Bronchial epithelial cell (primary cell): ENCODE data around the gene A3GALT2. TPM values are rescaled to one million over a fixed set of nuclear protein-coding genes. Genes with fewer than 3 reads are reported as not detected.
A peak's percentile ranks its signal among the peaks of the same experiment; 100 is the strongest.

Source experiments
- DNase-seq: peaks from one replicate; pipeline ENCODE4 v3.0.0-alpha.2; 2010; ENCODE audit warnings: low read depth
- FAIRE-seq: peaks from 2 replicates; lab custom pipeline; 2011; peaks lifted over from hg19 to GRCh38; lab: Jason Lieb, UNC
- H3K27me3 ChIP-seq: 2 replicates; pipeline ENCODE4 v1.5.1; 2011; ENCODE audit warnings: low read length; ENCODE audit not compliant: control insufficient read depth, insufficient read depth
- H3K36me3 ChIP-seq: 2 replicates; pipeline ENCODE4 v1.5.1; 2011; ENCODE audit warnings: low read length; ENCODE audit not compliant: control insufficient read depth, insufficient read depth
- H3K4me3 ChIP-seq: 2 replicates; pipeline ENCODE4 v1.5.1; 2011; ENCODE audit warnings: mild to moderate bottlenecking, low read depth, low read length, control low read depth
- CTCF ChIP-seq: IDR thresholded peaks from 2 replicates; pipeline ENCODE4 v1.5.1; 2011; ENCODE audit warnings: mild to moderate bottlenecking, moderate library complexity, low read length, control low read depth, inconsistent platforms; ENCODE audit not compliant: insufficient read depth, severe bottlenecking
- total RNA-seq: library from RNA; depleted of rRNA; stranded (reverse); fragments of >200 nt; gene quantifications from 2 replicates; pipeline ENCODE4 v1.2.1, GENCODE V29; 2014

A3GALT2 gene
- total RNA-seq, 1 donor from 2014 or later = not detected

GRCh38 chr1:33317946-33318345, 3.0 kb downstream of the A3GALT2 start:
- H3K4me3 ChIP-seq = no peak overlapping the region
- FAIRE-seq (no peak), DNase-seq (no peak)
- no peaks in the 10 kb centered on the region for H3K36me3 ChIP-seq
- no peak for TF ChIP-seq CTCF
- H3K27me3 ChIP-seq = no peaks in the 10 kb centered on the region

- H3K27me3 ChIP-seq = no peaks in the 10 kb centered on the region
- no peak for FAIRE-seq
- H3K36me3 ChIP-seq = no peaks in the 10 kb centered on the region
- DNase-seq = no peak
- H3K4me3 ChIP-seq = no peak overlapping the region
- no peak for TF ChIP-seq CTCF
These were observed 3.5 kb downstream of the A3GALT2 start for GRCh38 chr1:33317354-33317753.

DNA sequence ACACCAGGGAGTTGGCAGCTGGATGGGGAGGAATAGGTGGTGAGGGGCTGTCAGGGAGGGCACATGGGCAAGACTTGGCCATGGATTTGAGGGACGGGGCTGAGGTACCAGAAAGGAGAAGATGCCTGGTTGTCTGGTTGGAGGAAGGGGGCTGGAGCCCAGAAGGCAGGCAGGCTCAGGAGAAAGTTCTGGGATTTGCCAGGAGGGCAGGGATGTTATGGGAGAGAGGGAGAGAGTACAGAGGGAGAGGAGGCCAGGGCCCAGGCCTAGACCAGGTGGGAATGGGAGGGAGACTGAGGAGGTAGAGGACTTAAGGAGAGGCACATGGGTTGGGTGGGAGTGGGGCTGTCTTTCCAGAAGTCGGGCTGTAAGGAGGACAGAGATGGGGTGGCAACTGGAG, 4.3 kb downstream of the A3GALT2 start:
- TF ChIP-seq CTCF = no peak
- H3K27me3 ChIP-seq = no peaks in the 10 kb centered on the region
- H3K4me3 ChIP-seq = no peak overlapping the region
- H3K36me3 ChIP-seq = no peaks in the 10 kb centered on the region
- FAIRE-seq (no peak), DNase-seq (no peak)

DNA sequence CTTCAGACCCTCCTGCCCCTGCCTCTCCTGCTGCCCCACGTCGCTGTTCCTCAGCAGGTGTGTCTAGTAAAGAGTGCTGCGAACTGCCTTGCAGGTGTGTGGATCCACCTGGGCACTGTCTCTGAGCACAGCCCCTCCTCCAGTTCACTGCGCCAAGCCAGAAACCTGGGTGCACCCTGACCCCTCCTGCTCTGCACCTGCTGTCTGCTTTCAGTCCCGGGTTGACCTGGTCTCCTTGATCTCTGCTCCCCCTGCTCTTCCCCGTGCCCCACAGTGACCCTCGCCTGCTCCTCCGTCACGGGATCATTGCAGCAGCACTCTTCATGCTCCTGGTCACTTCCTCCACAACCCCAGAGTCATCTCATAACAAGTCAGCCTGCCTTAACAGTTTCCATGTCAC, 6.5 kb downstream of the A3GALT2 start:
- DNase-seq = no peak
- no peak for FAIRE-seq
- no peak for TF ChIP-seq CTCF
- no peaks in the 10 kb centered on the region for H3K36me3 ChIP-seq
- no peaks in the 10 kb centered on the region for H3K27me3 ChIP-seq
- H3K4me3 ChIP-seq = no peak overlapping the region

DNA sequence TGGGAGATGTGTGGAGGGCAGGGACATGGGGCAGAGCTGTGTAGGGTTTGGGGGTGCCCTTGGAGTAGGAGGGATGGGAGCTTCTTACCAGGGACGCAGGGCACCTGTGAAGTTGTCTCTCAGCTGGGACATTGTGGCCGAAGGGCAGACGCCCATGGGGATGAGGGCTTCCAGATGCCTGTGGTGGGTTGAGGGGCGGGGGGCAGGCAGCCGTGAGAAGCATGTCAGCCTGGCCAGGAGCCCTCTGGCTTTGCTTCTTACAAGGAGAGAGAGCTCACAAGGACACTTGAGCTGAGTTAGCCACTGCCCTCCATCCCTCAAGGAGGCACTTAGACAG, 8.5 kb downstream of the A3GALT2 start:
- Histone ChIP-seq H3K27me3 (no peaks in the 10 kb centered on the region), H3K36me3 (no peaks in the 10 kb centered on the region), H3K4me3 (no peak overlapping the region)
- FAIRE-seq (no peak), DNase-seq (no peak)
- TF ChIP-seq CTCF = no peak

DNA sequence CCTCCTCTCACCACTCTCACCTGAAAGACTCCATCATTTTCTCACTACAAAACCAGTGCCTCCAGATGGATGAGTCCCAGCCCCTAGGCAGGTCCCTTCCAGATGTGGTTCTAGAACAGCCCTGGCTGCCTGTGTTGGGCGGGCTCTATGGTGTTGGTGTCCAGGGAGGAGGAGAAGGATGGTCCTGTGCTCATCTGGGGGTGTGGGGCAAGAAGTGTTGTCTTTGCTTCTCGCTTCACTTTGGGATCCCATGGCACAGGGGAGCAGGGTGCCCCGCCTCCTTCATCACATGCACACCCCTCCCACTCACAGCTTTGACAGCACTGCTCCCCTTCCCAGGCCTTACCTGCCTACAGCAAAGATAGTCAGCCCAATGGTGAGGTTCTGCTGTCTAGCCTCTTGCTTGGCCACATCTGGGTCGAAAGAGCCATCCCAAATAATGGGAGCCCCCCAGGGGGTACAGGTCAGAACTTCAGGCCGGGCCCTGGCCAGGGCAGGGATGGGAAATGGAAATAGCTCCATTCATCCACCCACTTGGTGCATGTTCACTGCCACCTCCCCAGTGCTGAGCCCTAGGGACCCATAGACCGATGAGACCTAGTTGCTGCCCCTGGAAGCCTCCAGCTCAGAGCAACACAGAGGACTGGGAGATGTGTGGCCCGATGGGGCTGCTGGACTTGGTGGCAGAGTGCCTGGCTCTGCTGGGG, 9.0 kb downstream of the A3GALT2 start:
- no peaks in the 10 kb centered on the region for H3K36me3 ChIP-seq
- no peak for TF ChIP-seq CTCF
- peak; percentile 7 for FAIRE-seq
- no peak overlapping the region for H3K4me3 ChIP-seq
- no peaks in the 10 kb centered on the region for H3K27me3 ChIP-seq
- no peak for DNase-seq
